GM19455 (cell line): Measurements from ENCODE around the gene GHRHR.

ENCODE experiments used
- ATAC-seq: cut with Tn5 transposase; IDR thresholded peaks from one replicate; pipeline ENCODE4 v1.9.1; 2021; ENCODE audit not compliant: unreplicated experiment

Gene GHRHR

DNA sequence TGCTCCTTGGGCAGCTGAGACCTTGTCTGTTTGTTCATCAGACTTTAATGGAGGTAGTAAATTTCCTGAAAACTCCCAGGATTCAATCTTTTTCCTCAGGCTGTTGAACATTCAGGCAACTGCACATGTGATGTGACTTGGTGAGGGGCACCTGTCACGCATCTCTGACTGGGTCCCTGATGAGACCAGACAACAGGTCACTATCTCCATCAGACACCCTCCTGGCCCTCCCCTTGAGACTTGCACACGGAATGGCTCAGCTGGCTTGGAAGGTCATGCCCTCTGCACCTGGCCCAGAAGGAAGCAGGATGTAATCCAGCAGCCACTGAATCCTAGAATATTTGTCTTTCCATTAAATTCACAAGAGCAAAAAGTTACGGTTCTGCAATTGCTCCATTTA is 36.2 kb upstream of the GHRHR start:
- no peak for ATAC-seq

DNA sequence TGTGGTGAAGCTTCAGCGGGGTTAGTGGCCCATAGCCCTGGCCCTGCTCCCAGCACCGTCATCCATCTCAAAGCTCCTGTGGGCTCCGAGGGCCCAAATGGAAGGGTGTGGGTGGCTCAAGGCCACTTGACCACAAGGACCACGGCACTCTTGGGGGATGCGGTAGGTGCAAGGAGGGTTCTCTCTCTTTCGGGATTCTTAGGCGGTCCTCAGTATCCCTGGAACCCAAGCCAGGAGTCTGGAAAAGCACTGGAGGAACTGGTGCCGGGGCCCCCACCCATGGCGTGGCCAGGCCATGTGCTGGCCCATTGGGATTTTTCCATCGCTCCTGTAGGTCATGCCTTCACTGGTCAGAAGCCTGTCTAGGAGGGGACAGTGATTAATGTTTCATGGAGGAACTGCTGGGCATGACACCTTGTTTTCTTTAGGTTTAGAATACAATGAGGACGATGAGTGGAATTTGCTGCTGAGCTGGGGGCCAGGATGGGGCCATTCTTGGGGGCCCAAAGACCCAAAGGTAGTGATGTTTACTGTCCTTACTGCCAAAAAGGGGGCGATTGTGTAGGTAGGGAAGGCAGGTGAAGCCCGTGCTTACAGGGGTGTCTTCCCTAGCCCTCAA is 35.4 kb upstream of the GHRHR start:
- no peak for ATAC-seq

GRCh38 chr7:30929686-30930085 is 34.1 kb upstream of the GHRHR start:
- no peak for ATAC-seq

- ATAC-seq, result no peak
Measured at GRCh38 chr7:30930621-30931020, 33.1 kb upstream of the GHRHR start.

DNA sequence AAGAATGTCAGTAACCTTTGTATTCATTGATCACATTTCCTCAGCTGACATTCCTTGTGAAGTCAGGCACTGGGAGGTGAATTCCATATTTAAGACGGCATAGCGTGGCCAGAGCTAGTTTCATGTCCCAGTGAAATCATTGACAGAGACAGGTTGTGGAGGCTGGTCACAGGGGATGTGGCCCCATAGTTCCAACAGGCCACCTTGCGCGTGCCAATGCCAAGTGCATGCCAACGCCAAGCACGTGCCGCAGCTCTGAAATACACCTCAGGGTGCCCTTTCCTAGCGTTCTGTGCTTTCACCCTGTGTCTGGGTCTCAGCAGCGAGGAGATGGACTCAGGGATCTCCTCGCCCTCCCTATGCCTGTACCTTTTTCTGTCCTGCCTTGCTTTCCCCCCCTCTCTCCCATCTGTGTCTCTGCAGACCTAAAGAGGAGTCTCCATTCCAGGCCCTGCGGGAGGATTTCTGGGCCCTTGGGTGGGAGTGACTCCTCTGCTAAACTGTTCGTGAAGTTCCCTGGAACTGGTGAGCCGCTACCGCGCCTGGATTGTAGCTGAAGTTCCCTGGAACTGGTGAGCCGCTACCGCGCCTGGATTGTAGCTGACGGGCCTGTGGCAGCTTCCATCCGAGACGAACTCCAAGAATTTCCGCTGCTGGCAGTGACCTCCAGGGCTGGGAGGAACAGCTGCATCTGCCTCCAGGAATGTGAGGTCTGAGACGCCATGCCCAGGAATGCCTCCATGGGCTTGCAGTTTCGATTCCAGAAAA is 32.4 kb upstream of the GHRHR start:
- no peak for ATAC-seq

DNA sequence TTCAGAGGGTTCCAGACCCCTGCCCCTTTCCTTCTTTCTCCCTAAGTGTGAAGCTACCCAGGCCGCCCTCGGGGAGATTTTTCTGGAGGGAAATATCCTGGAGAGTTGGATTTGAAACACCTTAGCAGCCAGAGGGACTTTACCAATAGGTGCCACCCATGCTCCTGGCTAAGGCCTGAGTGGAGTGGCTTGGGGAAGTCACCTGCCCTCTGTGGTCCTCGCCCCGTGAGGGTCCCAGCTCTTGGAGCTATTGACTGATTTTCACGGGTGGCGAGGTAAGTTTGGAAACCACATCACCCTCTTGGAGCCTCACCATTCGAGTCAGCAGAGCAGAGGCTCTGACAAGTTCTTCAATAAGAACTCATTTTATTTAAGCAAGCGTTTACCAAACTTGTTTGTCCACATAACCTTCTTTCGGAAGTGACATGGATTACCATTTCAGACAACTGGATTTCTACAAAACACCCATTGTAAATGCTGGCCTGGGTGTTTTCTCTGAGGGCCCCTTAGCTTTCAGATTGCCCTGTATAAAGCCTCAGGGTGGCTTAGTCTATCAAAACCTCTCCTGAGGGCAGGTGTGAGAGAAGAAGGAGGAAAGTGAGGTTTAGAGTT is 31.7 kb upstream of the GHRHR start:
- ATAC-seq, result no peak

DNA sequence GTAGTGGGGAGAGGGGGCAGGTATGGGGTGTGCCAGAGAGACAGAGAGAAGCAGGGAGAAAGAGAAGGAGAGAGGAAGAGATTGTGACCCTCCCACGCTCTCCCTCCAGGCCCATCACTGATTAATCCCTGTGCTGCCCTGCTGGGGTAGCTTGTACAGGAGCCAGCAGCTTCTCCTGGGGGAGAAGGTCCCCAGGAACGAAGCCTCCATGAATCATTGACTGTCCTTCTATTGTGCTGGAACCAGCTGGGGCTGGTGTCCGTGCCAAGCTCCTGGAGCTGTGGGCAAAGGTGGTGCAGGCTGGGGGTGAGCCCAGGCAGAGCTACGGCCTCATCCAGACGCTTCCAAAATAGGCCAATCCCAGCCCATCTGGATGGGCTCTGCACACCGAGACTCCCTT is 31.2 kb upstream of the GHRHR start:
- no peak for ATAC-seq

- no peak for ATAC-seq
Measured at GRCh38 chr7:30933124-30933974, 30.4 kb upstream of the GHRHR start.

- no peak for ATAC-seq
Measured at GRCh38 chr7:30934225-30934624, 29.5 kb upstream of the GHRHR start.

- no peak for ATAC-seq
Measured at GRCh38 chr7:30934732-30935568, 28.8 kb upstream of the GHRHR start.

DNA sequence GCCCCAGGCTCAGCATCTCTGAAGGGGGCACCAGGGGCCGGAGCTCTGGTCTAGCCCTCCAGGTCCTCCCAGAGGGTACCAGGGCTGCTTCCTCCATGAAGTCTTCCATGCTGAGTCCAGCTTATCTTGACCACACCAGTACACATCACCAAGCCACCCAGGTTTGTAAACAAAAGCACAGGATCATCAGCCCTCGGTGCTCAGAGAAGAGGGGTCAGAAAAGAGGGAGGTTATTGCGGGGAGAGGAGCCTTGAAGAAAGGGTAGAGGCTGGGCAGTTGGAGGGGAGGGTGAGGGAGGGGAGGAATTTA is 28.2 kb upstream of the GHRHR start:
- ATAC-seq, result no peak

- ATAC-seq, result no peak
Measured at GRCh38 chr7:30936650-30937245, 27.0 kb upstream of the GHRHR start.

- ATAC-seq, result no peak
Measured at GRCh38 chr7:30937416-30937815, 26.3 kb upstream of the GHRHR start.

DNA sequence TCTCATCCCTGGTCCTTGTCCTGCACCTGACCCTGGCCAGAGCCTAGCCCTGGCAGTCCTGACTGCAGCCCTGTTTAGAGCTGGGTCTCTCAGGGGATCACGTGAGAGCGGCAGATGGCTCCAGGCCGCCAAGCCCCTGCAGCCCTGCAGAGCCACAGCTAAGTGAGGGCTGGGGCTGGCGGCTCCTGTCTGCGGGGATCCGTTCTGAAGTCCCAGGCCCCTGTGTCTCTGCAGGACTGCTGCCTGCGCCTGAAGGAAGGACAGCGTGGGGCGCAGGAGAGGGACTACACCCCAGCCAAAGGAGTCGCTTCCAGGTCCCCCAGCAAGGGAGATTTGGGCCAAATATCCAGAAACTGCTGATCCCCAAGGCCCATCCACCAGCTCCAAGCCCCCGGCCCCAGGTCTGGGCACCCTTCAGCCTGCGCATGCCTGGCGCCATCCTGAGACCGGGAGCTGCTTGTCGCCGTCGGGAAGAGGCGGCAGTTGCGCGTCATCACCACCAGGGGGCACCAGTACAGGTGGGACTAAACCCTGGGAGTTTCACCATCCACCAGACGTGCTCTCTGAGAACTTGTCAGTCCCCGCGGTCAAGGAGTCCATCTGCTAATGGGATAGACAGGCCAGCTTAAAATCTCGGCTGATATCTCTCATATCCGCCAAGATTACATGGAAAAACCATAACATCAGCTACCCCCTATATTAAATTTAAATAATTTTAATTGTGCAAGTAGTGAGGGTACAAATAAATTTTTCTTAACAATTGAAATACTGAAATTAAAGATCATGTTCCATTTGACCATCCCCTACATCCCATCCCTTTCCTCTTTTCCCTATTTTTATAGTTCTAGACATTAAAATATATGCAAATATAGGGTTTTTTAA is 25.1 kb upstream of the GHRHR start:
- peak; percentile 75 for ATAC-seq

DNA sequence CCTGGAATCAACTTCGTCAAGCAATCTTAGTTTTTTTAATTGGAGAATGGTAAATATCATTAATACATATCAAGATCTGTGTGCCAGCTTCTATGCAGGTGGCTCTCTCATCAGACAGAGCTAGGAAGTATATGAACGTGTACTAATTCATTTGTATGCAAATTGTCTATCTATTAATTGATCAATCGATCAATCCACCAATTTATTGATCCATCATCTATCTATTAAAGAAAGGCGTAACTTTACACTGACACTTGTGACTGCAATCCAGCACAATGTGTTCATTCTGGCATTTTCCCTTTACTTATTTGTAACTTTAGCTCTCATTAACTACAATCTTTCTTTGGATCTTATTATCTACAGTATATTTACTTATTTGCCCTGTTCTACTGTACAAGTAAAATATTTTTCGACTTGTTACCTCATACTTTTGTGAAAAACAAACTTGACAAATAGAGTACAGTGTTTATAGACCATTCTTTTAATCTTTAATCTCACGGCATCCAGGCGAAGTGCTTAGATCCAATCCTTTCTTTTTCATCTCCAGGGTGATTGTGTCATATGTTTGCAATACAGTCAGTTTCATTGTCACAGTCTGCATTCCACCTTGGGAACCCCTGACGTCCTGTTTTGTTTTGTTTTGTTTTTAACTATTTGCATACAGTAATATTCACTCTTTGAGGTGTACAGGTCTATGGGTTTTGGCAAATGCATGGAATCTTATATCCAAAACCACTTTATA is 22.0 kb upstream of the GHRHR start:
- ATAC-seq, result no peak

- no peak for ATAC-seq
Measured at GRCh38 chr7:30950197-30950596, 13.6 kb upstream of the GHRHR start.

DNA sequence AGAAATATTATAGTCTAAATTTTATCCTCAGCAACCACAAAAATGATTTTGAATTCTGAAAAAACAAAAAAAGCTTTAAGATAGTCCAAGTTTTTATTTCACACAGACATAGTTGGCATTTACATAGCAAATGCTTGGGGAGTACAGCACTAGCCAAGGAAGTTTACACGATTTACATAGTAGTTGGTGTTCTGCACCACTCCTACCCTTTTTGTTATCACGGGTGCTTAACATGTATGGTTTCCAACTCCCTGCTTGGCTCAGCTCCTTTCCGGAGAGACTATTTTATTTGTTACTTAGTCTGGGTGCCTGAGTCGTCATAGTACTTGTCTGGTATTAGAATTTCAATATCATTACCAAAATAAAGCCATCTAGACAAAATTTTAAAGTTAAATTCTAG is 8.8 kb upstream of the GHRHR start:
- no peak for ATAC-seq

GRCh38 chr7:30956704-30957103 is 7.0 kb upstream of the GHRHR start:
- ATAC-seq, result no peak

- no peak for ATAC-seq
Measured at GRCh38 chr7:30965372-30965771, 1.6 kb downstream of the GHRHR start.
